Lower leg skin (tissue), 4 donors: ENCODE measurements around the gene TAF15. TPM values are rescaled to one million over a fixed set of nuclear protein-coding genes. Genes with fewer than 3 reads are reported as not detected.

Experiments
- DNase-seq, 2 donors: peaks; one replicate each; pipeline ENCODE4 v3.0.0-alpha.2; 2019; ENCODE audit warnings: low spot score in 2 of 2
- H3K4me3 ChIP-seq: fragments of 200-600 bp; sonication (generic); 2 replicates; pipeline ENCODE4 v1.5.1; 2017; ENCODE audit warnings: mild to moderate bottlenecking, low read depth; ENCODE audit not compliant: poor library complexity, severe bottlenecking
- CTCF ChIP-seq, 3 donors: fragments of 450-650 bp; IDR thresholded peaks; one replicate each; pipeline ENCODE4 v1.5.1; 2016; ENCODE audit warnings: antibody characterized with exemption in 3 of 3, mild to moderate bottlenecking in 3 of 3, moderate library complexity in 2 of 3
- POLR2A ChIP-seq, 2 donors: fragments of 450-650 bp; IDR thresholded peaks; one replicate each; pipeline ENCODE4 v1.6.1; 2016 to 2017; ENCODE audit warnings: antibody characterized with exemption in 2 of 2, mild to moderate bottlenecking in 1 of 2, moderate library complexity in 1 of 2
- WGBS, 2 donors: methylation state at CpG; one replicate each; pipeline ENCODE4 v1.1.5; 2018; 5-methylcytosine and 5-hydroxymethylcytosine counted together
- intact Hi-C: fragments of 100-400 bp; cut with DNase I; formaldehyde crosslinking; loops from one replicate; pipeline ENCODE4 v1.15.0; 2023; ENCODE audit warnings: low total_unique reads
- total RNA-seq, 4 donors: library from RNA; depleted of rRNA; stranded (reverse); fragments of >200 nt; gene quantifications; one replicate each; pipeline ENCODE4 v1.1.0, GENCODE V29; 2016

TAF15 gene
- total RNA-seq, 4 donors from 2014 or later: 39.0 to 79.0 (median 60.0) TPM

DNA sequence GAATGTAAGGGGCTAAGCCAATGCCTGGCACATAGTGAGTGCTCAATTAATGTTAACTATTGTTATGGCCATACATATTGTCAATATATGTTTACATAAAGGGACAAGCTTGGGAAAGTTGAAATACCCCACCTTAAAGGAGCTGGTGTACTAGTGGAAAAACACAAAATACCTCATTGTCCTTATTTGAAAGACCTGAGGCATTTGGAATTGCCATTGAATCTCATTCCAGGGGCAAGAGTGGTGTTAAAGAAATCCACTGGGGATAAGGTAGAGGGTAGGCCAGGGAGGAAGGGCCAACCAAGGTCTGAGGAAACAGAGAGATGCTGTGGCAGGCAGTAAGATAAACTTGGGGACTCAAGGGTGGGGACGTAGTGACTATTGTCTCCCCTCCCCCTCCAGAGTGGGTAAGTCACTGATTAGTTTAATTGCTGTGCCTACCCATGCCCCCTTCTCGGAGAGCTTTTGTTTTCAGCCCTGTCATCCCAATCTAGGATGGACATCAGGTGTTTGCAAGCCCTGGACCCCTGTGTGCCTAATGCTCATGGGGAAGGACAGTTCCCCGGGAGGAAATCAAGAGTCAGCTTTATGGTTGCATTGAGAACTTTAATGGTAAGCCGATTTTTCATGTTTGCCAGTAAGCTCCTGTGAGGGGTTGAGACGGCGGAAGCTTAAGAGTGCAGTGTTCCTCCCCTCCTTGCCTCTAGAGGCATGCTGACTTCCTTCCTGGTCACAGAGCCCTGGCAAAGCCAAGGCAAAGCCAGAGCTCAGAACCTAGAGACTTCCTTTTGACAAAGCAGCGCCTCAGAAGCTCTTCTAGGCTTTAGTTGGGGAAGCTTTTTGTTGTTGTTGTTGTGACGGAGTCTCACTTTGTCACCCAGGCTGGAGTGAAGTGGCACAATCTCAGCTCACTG, 61.9 kb downstream of the TAF15 start:
- TF ChIP-seq CTCF (IDR thresholded peaks at IDR 0.05): no peak
- TF ChIP-seq POLR2A (IDR thresholded peaks at IDR 0.05): no peak
- intact Hi-C loops: no loop called here
- WGBS, 2 donors: 75 to 85% methylated on average over 8 of the region's 8 CpGs
- H3K4me3 ChIP-seq: no peak overlapping the region
- no peak for DNase-seq

GRCh38 chr17:35872196-35872980, 63.1 kb downstream of the TAF15 start:
- 91 to 93% methylated on average over 12 of the region's 12 CpGs for WGBS, 2 donors
- no peak overlapping the region for H3K4me3 ChIP-seq
- intact Hi-C loops: no loop called here
- TF ChIP-seq POLR2A (IDR thresholded peaks at IDR 0.05): no peak
- no peak for TF ChIP-seq CTCF (IDR thresholded peaks at IDR 0.05)
- no peak for DNase-seq

DNA sequence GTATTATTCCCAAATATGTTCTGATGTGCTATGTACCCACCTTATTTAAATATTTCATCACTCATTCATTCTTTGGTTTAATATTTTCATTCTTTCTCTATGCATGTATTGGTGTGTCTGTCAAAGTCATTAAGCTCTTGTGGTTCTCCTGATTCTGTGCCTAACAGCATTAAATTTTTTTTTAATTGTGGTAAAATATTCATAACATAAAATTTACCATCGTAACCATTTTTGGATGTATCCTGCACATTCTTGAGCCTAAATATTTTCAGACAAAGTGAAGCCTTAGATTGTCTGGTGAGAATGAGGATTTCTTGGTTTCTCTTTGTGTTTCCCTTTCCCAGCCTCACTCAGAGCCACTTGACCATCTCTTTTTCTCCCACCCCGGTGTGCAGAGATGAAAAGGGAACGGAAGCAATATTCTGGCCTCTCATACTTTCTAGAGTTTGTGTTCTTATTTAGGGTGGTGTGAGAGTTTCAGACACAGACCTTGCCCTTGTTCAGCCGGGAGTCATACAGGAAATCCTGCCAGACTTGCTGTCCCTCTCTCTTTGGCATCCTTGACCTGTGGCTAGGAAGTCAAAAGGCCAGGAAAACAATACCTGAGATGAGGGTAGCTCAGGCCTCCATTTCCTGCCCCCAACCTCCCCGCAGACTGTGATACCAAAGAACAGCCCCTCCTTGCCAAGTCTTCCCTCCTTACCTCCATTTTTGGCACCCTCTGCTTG, 66.0 kb downstream of the TAF15 start:
- intact Hi-C loops: loop anchor here (2.0 kb wide), 1 partner anchor 30 kb away; no protein-coding TSS in a partner anchor
- DNase-seq: no peak
- 64 to 66% methylated on average over 5 of the region's 5 CpGs for WGBS, 2 donors
- TF ChIP-seq CTCF (IDR thresholded peaks at IDR 0.05): no peak
- TF ChIP-seq POLR2A (IDR thresholded peaks at IDR 0.05): no peak
- H3K4me3 ChIP-seq: no peak overlapping the region

GRCh38 chr17:35875800-35876139, 66.5 kb downstream of the TAF15 start:
- WGBS, 2 donors: 72 to 79% methylated on average over 3 of the region's 3 CpGs
- TF ChIP-seq POLR2A (IDR thresholded peaks at IDR 0.05): no peak
- no peak for TF ChIP-seq CTCF (IDR thresholded peaks at IDR 0.05)
- no peak for DNase-seq
- intact Hi-C loops: loop anchor here (2.0 kb wide), 1 partner anchor 29 kb away; no protein-coding TSS in a partner anchor
- H3K4me3 ChIP-seq: no peak overlapping the region

DNA sequence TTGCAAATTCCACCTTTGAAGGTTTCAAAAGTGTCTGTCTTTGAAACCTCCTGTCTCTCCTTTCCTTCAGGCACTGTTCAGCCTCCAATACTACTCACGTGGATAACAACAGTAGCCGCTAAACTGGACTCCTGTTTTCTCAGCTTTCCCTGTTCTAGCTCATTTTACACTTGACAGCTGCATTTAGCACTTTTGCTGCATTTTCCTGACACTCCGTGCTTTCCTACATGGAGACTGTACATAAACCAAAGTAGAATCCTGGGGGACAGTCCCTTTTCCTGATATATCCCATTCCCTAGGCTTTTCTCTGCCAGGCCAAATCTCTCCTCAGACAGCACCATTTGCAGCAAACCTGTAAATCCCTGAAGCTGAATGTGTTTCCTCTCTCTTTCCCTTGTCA, 67.2 kb downstream of the TAF15 start:
- intact Hi-C loops: no loop called here
- no peak overlapping the region for H3K4me3 ChIP-seq
- WGBS, 2 donors: 80 to 82% methylated on average over 3 of the region's 3 CpGs
- no peak for DNase-seq
- TF ChIP-seq CTCF (IDR thresholded peaks at IDR 0.05) (no peak), POLR2A (IDR thresholded peaks at IDR 0.05) (no peak)
